ENCODE data around the gene ZCCHC24.
"Not testable (repeated sequence)": the region's sequence is repeated elsewhere in the genome, so short reads cannot be mapped to it uniquely, and the experiment has no call there.

The ZCCHC24 gene

GRCh38 chr10:79342811-79343561, 102.4 kb downstream of the ZCCHC24 start:
- H3K4me3 ChIP-seq (ENCODE audit: low read length), result no peak overlapping the region
- H3K36me3 ChIP-seq (ENCODE audit: control insufficient read depth, insufficient read depth, low read length), result no peaks in the 10 kb centered on the region
- H3K27me3 ChIP-seq (ENCODE audit: control insufficient read depth, insufficient read depth, low read length), result no peaks in the 10 kb centered on the region
- H3K9ac ChIP-seq (ENCODE audit: low read length), result peak overlapping the region; percentile 22
- H3K4me1 ChIP-seq (ENCODE audit: control insufficient read depth, insufficient read depth, low read length), result peaks cover 55% of the 10 kb centered on the region
- no peaks in the 10 kb centered on the region for H3K9me3 ChIP-seq (ENCODE audit: control insufficient read depth, low read length)

- no peaks in the 10 kb centered on the region for H3K27me3 ChIP-seq (ENCODE audit: control insufficient read depth, insufficient read depth, low read length)
- peak overlapping the region; percentile 22 for H3K9ac ChIP-seq (ENCODE audit: low read length)
- peaks cover 55% of the 10 kb centered on the region for H3K4me1 ChIP-seq (ENCODE audit: control insufficient read depth, insufficient read depth, low read length)
- H3K36me3 ChIP-seq (ENCODE audit: control insufficient read depth, insufficient read depth, low read length), result no peaks in the 10 kb centered on the region
- no peaks in the 10 kb centered on the region for H3K9me3 ChIP-seq (ENCODE audit: control insufficient read depth, low read length)
- no peak overlapping the region for H3K4me3 ChIP-seq (ENCODE audit: low read length)
These were observed 103.1 kb downstream of the ZCCHC24 start for GRCh38 chr10:79342295-79342761.

GRCh38 chr10:79340646-79341244, 104.7 kb downstream of the ZCCHC24 start:
- peaks cover 42% of the 10 kb centered on the region for H3K4me1 ChIP-seq (ENCODE audit: control insufficient read depth, insufficient read depth, low read length)
- no peaks in the 10 kb centered on the region for H3K9me3 ChIP-seq (ENCODE audit: control insufficient read depth, low read length)
- H3K4me3 ChIP-seq (ENCODE audit: low read length), result no peak overlapping the region
- no peak overlapping the region for H3K9ac ChIP-seq (ENCODE audit: low read length)
- H3K27me3 ChIP-seq (ENCODE audit: control insufficient read depth, insufficient read depth, low read length), result no peaks in the 10 kb centered on the region
- H3K36me3 ChIP-seq (ENCODE audit: control insufficient read depth, insufficient read depth, low read length), result no peaks in the 10 kb centered on the region

- H3K36me3 ChIP-seq (ENCODE audit: control insufficient read depth, insufficient read depth, low read length), result no peaks in the 10 kb centered on the region
- H3K4me1 ChIP-seq (ENCODE audit: control insufficient read depth, insufficient read depth, low read length), result peaks cover 27% of the 10 kb centered on the region
- no peak overlapping the region for H3K9ac ChIP-seq (ENCODE audit: low read length)
- H3K4me3 ChIP-seq (ENCODE audit: low read length), result no peak overlapping the region
- H3K27me3 ChIP-seq (ENCODE audit: control insufficient read depth, insufficient read depth, low read length), result no peaks in the 10 kb centered on the region
- no peaks in the 10 kb centered on the region for H3K9me3 ChIP-seq (ENCODE audit: control insufficient read depth, low read length)
These were observed 106.2 kb downstream of the ZCCHC24 start for GRCh38 chr10:79339266-79339665.

- not testable (repeated sequence) for H3K27me3 ChIP-seq (ENCODE audit: control insufficient read depth, insufficient read depth, low read length); H3K9ac ChIP-seq (ENCODE audit: low read length)
- peaks cover 14% of the 10 kb centered on the region for H3K4me1 ChIP-seq (ENCODE audit: control insufficient read depth, insufficient read depth, low read length)
These were observed 107.5 kb downstream of the ZCCHC24 start for GRCh38 chr10:79337783-79338469.

GRCh38 chr10:79336739-79337138, 108.7 kb downstream of the ZCCHC24 start:
- H3K4me3 ChIP-seq (ENCODE audit: low read length), result no peak overlapping the region
- H3K4me1 ChIP-seq (ENCODE audit: control insufficient read depth, insufficient read depth, low read length), result peaks cover 2% of the 10 kb centered on the region
- no peak overlapping the region for H3K9ac ChIP-seq (ENCODE audit: low read length)

More at GRCh38 chr10:79337783-79338469, 107.5 kb downstream of the ZCCHC24 start:
- H3K9me3 ChIP-seq (ENCODE audit: control insufficient read depth, low read length); H3K36me3 ChIP-seq (ENCODE audit: control insufficient read depth, insufficient read depth, low read length); H3K4me3 ChIP-seq (ENCODE audit: low read length): not testable (repeated sequence)

GRCh38 chr10:79336276-79336675, 109.1 kb downstream of the ZCCHC24 start:
- Histone ChIP-seq H3K4me1 (ENCODE audit: control insufficient read depth, insufficient read depth, low read length) (no peaks in the 10 kb centered on the region), H3K36me3 (ENCODE audit: control insufficient read depth, insufficient read depth, low read length) (no peaks in the 10 kb centered on the region), H3K9me3 (ENCODE audit: control insufficient read depth, low read length) (no peaks in the 10 kb centered on the region), H3K27me3 (ENCODE audit: control insufficient read depth, insufficient read depth, low read length) (no peaks in the 10 kb centered on the region), H3K4me3 (ENCODE audit: low read length) (no peak overlapping the region), H3K9ac (ENCODE audit: low read length) (no peak overlapping the region)

More at GRCh38 chr10:79336739-79337138, 108.7 kb downstream of the ZCCHC24 start:
- Histone ChIP-seq H3K27me3 (ENCODE audit: control insufficient read depth, insufficient read depth, low read length) (no peaks in the 10 kb centered on the region), H3K9me3 (ENCODE audit: control insufficient read depth, low read length) (no peaks in the 10 kb centered on the region), H3K36me3 (ENCODE audit: control insufficient read depth, insufficient read depth, low read length) (no peaks in the 10 kb centered on the region)

GRCh38 chr10:79335470-79336235, 109.8 kb downstream of the ZCCHC24 start:
- no peaks in the 10 kb centered on the region for H3K27me3 ChIP-seq (ENCODE audit: control insufficient read depth, insufficient read depth, low read length)
- no peak overlapping the region for H3K4me3 ChIP-seq (ENCODE audit: low read length)
- H3K36me3 ChIP-seq (ENCODE audit: control insufficient read depth, insufficient read depth, low read length), result no peaks in the 10 kb centered on the region
- no peaks in the 10 kb centered on the region for H3K4me1 ChIP-seq (ENCODE audit: control insufficient read depth, insufficient read depth, low read length)
- H3K9me3 ChIP-seq (ENCODE audit: control insufficient read depth, low read length), result no peaks in the 10 kb centered on the region
- no peak overlapping the region for H3K9ac ChIP-seq (ENCODE audit: low read length)

GRCh38 chr10:79335094-79335469, 110.3 kb downstream of the ZCCHC24 start:
- Histone ChIP-seq H3K4me3 (ENCODE audit: low read length) (no peak overlapping the region), H3K36me3 (ENCODE audit: control insufficient read depth, insufficient read depth, low read length) (no peaks in the 10 kb centered on the region), H3K27me3 (ENCODE audit: control insufficient read depth, insufficient read depth, low read length) (no peaks in the 10 kb centered on the region), H3K9ac (ENCODE audit: low read length) (no peak overlapping the region), H3K9me3 (ENCODE audit: control insufficient read depth, low read length) (no peaks in the 10 kb centered on the region), H3K4me1 (ENCODE audit: control insufficient read depth, insufficient read depth, low read length) (no peaks in the 10 kb centered on the region)

GRCh38 chr10:79334573-79334972, 110.9 kb downstream of the ZCCHC24 start:
- no peak overlapping the region for H3K9ac ChIP-seq (ENCODE audit: low read length)
- H3K4me1 ChIP-seq (ENCODE audit: control insufficient read depth, insufficient read depth, low read length), result no peaks in the 10 kb centered on the region
- no peak overlapping the region for H3K4me3 ChIP-seq (ENCODE audit: low read length)

GRCh38 chr10:79333513-79333912, 111.9 kb downstream of the ZCCHC24 start:
- Histone ChIP-seq H3K9me3 (ENCODE audit: control insufficient read depth, low read length) (no peaks in the 10 kb centered on the region), H3K4me3 (ENCODE audit: low read length) (no peak overlapping the region), H3K36me3 (ENCODE audit: control insufficient read depth, insufficient read depth, low read length) (no peaks in the 10 kb centered on the region), H3K27me3 (ENCODE audit: control insufficient read depth, insufficient read depth, low read length) (no peaks in the 10 kb centered on the region), H3K4me1 (ENCODE audit: control insufficient read depth, insufficient read depth, low read length) (peaks cover 10% of the 10 kb centered on the region), H3K9ac (ENCODE audit: low read length) (no peak overlapping the region)

More at GRCh38 chr10:79334573-79334972, 110.9 kb downstream of the ZCCHC24 start:
- H3K27me3 ChIP-seq (ENCODE audit: control insufficient read depth, insufficient read depth, low read length), result no peaks in the 10 kb centered on the region
- H3K9me3 ChIP-seq (ENCODE audit: control insufficient read depth, low read length), result no peaks in the 10 kb centered on the region
- H3K36me3 ChIP-seq (ENCODE audit: control insufficient read depth, insufficient read depth, low read length), result no peaks in the 10 kb centered on the region
